OCI-LY1 (cell line): ENCODE results near the gene GALNT18.

Source experiments
- H2AFZ ChIP-seq: fragments of 200-600 bp; sonication (generic), shearing (Covaris generic); 2 replicates; pipeline ENCODE4 v1.6.0; 2014; ENCODE audit warnings: antibody characterized with exemption, mild to moderate bottlenecking, low read length
- H3F3A ChIP-seq: fragments of 200-600 bp; sonication (generic), shearing (Covaris generic); 2 replicates; pipeline ENCODE4 v1.6.0; 2014; ENCODE audit warnings: mild to moderate bottlenecking, antibody characterized with exemption, low read length, moderate library complexity; ENCODE audit not compliant: insufficient read depth
- H3K27ac ChIP-seq: fragments of 200-600 bp; sonication (generic); 2 replicates; pipeline ENCODE4 v1.5.1; 2014; ENCODE audit warnings: low read length, mixed run types, mild to moderate bottlenecking, low read depth; ENCODE audit not compliant: poor library complexity, severe bottlenecking
- H3K27me3 ChIP-seq: fragments of 200-600 bp; sonication (generic); 2 replicates; pipeline ENCODE4 v1.6.0; 2014; ENCODE audit warnings: antibody characterized with exemption, mild to moderate bottlenecking, low read length, moderate library complexity; ENCODE audit not compliant: insufficient read depth
- H3K36me3 ChIP-seq: fragments of 200-600 bp; sonication (generic); 2 replicates; pipeline ENCODE4 v1.6.1; 2014; ENCODE audit warnings: mild to moderate bottlenecking, antibody characterized with exemption, low read length, moderate library complexity, mixed read lengths; ENCODE audit not compliant: insufficient read depth
- H3K4me1 ChIP-seq: fragments of 200-600 bp; sonication (generic); 2 replicates; pipeline ENCODE4 v1.5.1; 2014; ENCODE audit warnings: mild to moderate bottlenecking, low read length, moderate library complexity; ENCODE audit not compliant: insufficient read depth, severe bottlenecking
- H3K4me2 ChIP-seq: fragments of 200-600 bp; sonication (generic), shearing (Covaris generic); 2 replicates; pipeline ENCODE4 v1.6.1; 2014; ENCODE audit warnings: low read length
- H3K4me3 ChIP-seq: fragments of 200-600 bp; sonication (generic); 2 replicates; pipeline ENCODE4 v1.5.1; 2014; ENCODE audit warnings: low read length, low read depth, mild to moderate bottlenecking, mixed read lengths; ENCODE audit not compliant: poor library complexity, severe bottlenecking
- H3K79me2 ChIP-seq: fragments of 200-600 bp; shearing (Covaris generic); 2 replicates; pipeline ENCODE4 v1.6.1; 2016; ENCODE audit warnings: mixed run types, low read length, mixed read lengths; ENCODE audit not compliant: insufficient read depth
- H3K9ac ChIP-seq: fragments of 200-600 bp; sonication (generic), shearing (Covaris generic); 2 replicates; pipeline ENCODE4 v1.6.1; 2014; ENCODE audit warnings: mild to moderate bottlenecking, low read length, mixed read lengths
- H3K9me2 ChIP-seq: fragments of 200-600 bp; sonication (generic), shearing (Covaris generic); 2 replicates; pipeline ENCODE4 v1.6.1; 2014; ENCODE audit warnings: low read depth, mild to moderate bottlenecking, low read length, mixed read lengths
- H3K9me3 ChIP-seq: fragments of 200-600 bp; shearing (Covaris generic); 2 replicates; pipeline ENCODE4 v1.6.1; 2014; ENCODE audit warnings: low read length, mixed read lengths
- H4K20me1 ChIP-seq: fragments of 200-600 bp; sonication (generic), shearing (Covaris generic); 2 replicates; pipeline ENCODE4 v1.6.0; 2016; ENCODE audit warnings: mild to moderate bottlenecking, low read length; ENCODE audit not compliant: insufficient read depth
- CTCF ChIP-seq: fragments of 200-600 bp; sonication (generic), shearing (Covaris generic); IDR thresholded peaks from 2 replicates; pipeline ENCODE4 v1.5.1; 2017; ENCODE audit warnings: mild to moderate bottlenecking, antibody characterized with exemption, low read length, moderate library complexity, mixed read lengths
- EZH2 ChIP-seq: fragments of 200-600 bp; sonication (generic), shearing (Covaris generic); IDR thresholded peaks from 2 replicates; pipeline ENCODE4 v1.8.0; 2017; ENCODE audit warnings: borderline replicate concordance, mixed run types, mild to moderate bottlenecking, antibody characterized with exemption, low read length, moderate library complexity, mixed read lengths

Gene GALNT18

GRCh38 chr11:11267312-11267711 lies 354.5 kb downstream of the GALNT18 start:
- TF ChIP-seq EZH2 (no peak), CTCF (no peak)
- no peak overlapping the region for H3K9ac ChIP-seq

GRCh38 chr11:11265994-11266606 lies 355.7 kb downstream of the GALNT18 start:
- no peaks in the 10 kb centered on the region for H4K20me1 ChIP-seq
- H3K9ac ChIP-seq: no peak overlapping the region
- H3K27ac ChIP-seq: no peak overlapping the region
- H3K27me3 ChIP-seq: no peaks in the 10 kb centered on the region
- TF ChIP-seq CTCF: peak; percentile 96
- no peak for TF ChIP-seq EZH2
- H3K9me2 ChIP-seq: no peaks in the 10 kb centered on the region
- H3K4me3 ChIP-seq: no peak overlapping the region
- no peaks in the 10 kb centered on the region for H3K36me3 ChIP-seq
- H3K4me1 ChIP-seq: peaks cover 16% of the 10 kb centered on the region
- no peaks in the 10 kb centered on the region for H3F3A ChIP-seq
- H2AFZ ChIP-seq: no peak overlapping the region
- no peak overlapping the region for H3K4me2 ChIP-seq
- H3K9me3 ChIP-seq: no peaks in the 10 kb centered on the region
- no peaks in the 10 kb centered on the region for H3K79me2 ChIP-seq

More at GRCh38 chr11:11267312-11267711, 354.5 kb downstream of the GALNT18 start:
- Histone ChIP-seq H3K9me2 (no peaks in the 10 kb centered on the region), H3K27ac (no peak overlapping the region), H3K27me3 (no peaks in the 10 kb centered on the region), H3F3A (no peaks in the 10 kb centered on the region), H3K4me2 (no peak overlapping the region), H2AFZ (no peak overlapping the region), H3K4me1 (peaks cover 4% of the 10 kb centered on the region), H3K79me2 (no peaks in the 10 kb centered on the region), H3K4me3 (no peak overlapping the region), H4K20me1 (no peaks in the 10 kb centered on the region), H3K9me3 (no peaks in the 10 kb centered on the region), H3K36me3 (no peaks in the 10 kb centered on the region)

- no peak overlapping the region for H3K4me2 ChIP-seq
- H3F3A ChIP-seq: no peaks in the 10 kb centered on the region
- no peak for TF ChIP-seq CTCF
- no peak for TF ChIP-seq EZH2
Observed at GRCh38 chr11:11265320-11265719, 356.5 kb downstream of the GALNT18 start.

More at GRCh38 chr11:11265320-11265719, 356.5 kb downstream of the GALNT18 start:
- no peaks in the 10 kb centered on the region for H3K9me3 ChIP-seq
- no peak overlapping the region for H3K27ac ChIP-seq
- H3K4me3 ChIP-seq: no peak overlapping the region
- peaks cover 19% of the 10 kb centered on the region for H3K4me1 ChIP-seq
- no peaks in the 10 kb centered on the region for H4K20me1 ChIP-seq
- H3K9me2 ChIP-seq: no peaks in the 10 kb centered on the region
- H2AFZ ChIP-seq: no peak overlapping the region
- no peak overlapping the region for H3K9ac ChIP-seq
- H3K27me3 ChIP-seq: no peaks in the 10 kb centered on the region
- H3K79me2 ChIP-seq: no peaks in the 10 kb centered on the region
- no peaks in the 10 kb centered on the region for H3K36me3 ChIP-seq
